ENCODE measurements around the gene DNM1L. TPM values are rescaled to one million over a fixed set of nuclear protein-coding genes. Genes with fewer than 3 reads are reported as not detected.
"Not testable (repeated sequence)": the region's sequence is repeated elsewhere in the genome, so short reads cannot be mapped to it uniquely, and the experiment has no call there.

Gene DNM1L
- total RNA-seq, 1 donor from 2014 or later: 50.9 TPM

DNA sequence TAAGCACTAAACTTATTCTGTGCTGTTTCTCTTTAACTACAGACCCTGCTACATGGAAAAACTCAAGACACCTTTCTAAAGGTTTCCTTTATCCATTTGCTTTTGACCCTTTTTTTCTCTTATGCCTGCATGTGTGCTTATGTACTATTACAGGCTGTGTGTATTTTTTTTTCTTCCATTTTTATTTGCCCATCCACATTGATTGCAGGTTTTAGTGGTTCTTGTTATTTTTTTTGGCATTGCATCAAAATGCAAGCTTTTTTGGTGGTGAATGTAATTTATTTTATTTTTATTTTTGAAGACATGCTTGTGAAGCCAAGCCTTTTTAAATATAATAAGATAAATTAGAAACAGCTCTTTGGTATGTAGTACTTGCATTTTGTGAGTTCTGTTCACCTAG, 26.7 kb downstream of the DNM1L start:
- no peak for DNase-seq (ENCODE audit: low spot score in 2 of 2)
- Histone ChIP-seq H3K36me3 (peaks cover 18 to 21% of the 10 kb centered on the region in 2 donors), H3K9me3 (no peaks in the 10 kb centered on the region), H3K4me3 (no peak overlapping the region), H3K4me1 (no peaks in the 10 kb centered on the region), H3K27ac (no peak overlapping the region), H3K27me3 (no peaks in the 10 kb centered on the region)
- no peak for TF ChIP-seq CTCF (IDR thresholded peaks at IDR 0.05)
- intact Hi-C loops (cut with DNase I): no loop called here

DNA sequence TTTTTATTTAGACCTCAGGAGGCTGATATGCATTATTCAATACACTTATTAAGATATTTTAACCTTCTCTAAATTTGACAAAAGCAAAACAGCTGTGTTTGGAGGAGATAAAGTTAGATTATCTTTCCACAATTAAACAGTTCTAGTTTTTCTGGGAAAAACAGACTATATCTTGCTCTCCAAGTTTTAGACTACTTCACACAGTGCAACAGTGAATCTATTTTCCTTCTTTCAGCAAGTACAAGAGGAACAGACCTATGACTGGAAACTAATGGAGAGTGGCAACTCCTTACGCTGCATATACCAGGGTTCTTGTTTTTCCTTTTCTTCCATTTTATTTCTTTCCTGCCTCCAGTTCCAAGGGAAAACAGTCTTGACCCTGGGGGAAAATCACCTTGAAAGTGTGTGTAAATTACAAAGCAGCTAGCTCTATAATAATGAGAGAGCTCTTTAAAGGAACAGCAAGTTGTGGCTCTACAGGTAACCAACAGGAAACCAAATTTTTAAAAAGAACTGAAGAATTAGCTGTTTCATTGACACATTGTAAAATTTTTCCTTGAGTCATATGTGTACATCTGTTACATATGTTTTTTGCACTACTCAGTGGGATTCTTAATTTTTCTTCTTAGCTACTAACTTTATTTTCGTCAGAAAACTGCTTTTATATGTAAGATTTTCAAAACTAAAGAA, 27.4 kb downstream of the DNM1L start:
- no peak for TF ChIP-seq CTCF (IDR thresholded peaks at IDR 0.05)
- no peak for DNase-seq (ENCODE audit: low spot score in 2 of 2)
- Histone ChIP-seq H3K36me3 (peaks cover 18 to 27% of the 10 kb centered on the region in 2 donors), H3K4me3 (no peak overlapping the region), H3K4me1 (no peaks in the 10 kb centered on the region), H3K9me3 (no peaks in the 10 kb centered on the region), H3K27me3 (no peaks in the 10 kb centered on the region), H3K27ac (no peak overlapping the region)
- intact Hi-C loops (cut with DNase I): no loop called here

GRCh38 chr12:32708926-32709325, 29.8 kb downstream of the DNM1L start:
- DNase-seq (ENCODE audit: low spot score in 2 of 2): no peak
- intact Hi-C loops (cut with DNase I): no loop called here
- H3K27me3 ChIP-seq: no peaks in the 10 kb centered on the region
- no peak for TF ChIP-seq CTCF (IDR thresholded peaks at IDR 0.05)
- no peak overlapping the region for H3K4me3 ChIP-seq
- H3K9me3 ChIP-seq: no peaks in the 10 kb centered on the region
- no peak overlapping the region for H3K27ac ChIP-seq
- H3K4me1 ChIP-seq: no peaks in the 10 kb centered on the region
- H3K36me3 ChIP-seq: peaks cover 20 to 39% of the 10 kb centered on the region in 2 donors

DNA sequence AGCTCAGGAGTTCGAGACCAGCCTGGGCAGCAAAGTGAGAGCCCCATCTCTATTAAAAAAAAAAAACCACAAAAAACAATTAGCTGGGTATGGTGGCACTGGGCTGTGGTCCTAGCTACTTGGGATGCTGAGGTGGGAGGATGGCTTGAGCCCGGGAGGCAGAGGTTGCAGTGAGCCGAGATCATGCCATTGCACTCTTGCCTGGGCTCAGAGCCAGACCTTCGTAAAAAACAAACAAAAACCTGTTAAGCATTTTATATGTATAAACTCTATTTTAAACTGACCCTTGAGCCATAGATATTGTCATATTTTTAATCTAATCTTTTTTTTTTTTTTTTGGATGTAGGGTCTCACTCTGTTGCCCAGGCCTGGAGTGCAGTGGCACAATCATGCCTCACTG, 35.7 kb downstream of the DNM1L start:
- Histone ChIP-seq H3K27ac (no peak overlapping the region), H3K27me3 (no peaks in the 10 kb centered on the region), H3K9me3 (no peaks in the 10 kb centered on the region), H3K4me3 (no peak overlapping the region), H3K36me3 (peaks cover 25 to 44% of the 10 kb centered on the region in 2 donors), H3K4me1 (no peaks in the 10 kb centered on the region)
- no peak for TF ChIP-seq CTCF (IDR thresholded peaks at IDR 0.05)
- intact Hi-C loops (cut with DNase I): no loop called here
- no peak for DNase-seq (ENCODE audit: low spot score in 2 of 2)

DNA sequence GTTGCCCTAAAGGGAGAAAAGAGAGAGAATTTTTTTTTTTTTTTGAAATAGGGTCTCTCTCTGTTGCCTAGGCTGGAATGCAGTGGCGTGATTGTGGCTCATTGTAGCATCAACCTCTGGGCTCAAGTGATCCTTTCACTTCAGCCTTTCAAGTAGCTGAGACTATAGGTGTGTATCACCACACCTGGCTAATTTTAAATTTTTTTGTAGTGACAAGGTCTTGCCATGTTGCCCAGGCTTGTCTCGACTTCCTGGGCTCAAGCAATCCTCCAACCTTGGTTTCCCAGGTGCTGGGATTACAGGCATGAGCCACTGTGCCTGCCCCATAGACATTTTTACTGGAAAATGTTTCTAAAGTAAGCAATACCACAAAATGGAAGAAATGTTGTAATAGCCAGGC, 39.8 kb downstream of the DNM1L start:
- H3K36me3 ChIP-seq: peaks cover 17 to 50% of the 10 kb centered on the region in 2 donors

DNA sequence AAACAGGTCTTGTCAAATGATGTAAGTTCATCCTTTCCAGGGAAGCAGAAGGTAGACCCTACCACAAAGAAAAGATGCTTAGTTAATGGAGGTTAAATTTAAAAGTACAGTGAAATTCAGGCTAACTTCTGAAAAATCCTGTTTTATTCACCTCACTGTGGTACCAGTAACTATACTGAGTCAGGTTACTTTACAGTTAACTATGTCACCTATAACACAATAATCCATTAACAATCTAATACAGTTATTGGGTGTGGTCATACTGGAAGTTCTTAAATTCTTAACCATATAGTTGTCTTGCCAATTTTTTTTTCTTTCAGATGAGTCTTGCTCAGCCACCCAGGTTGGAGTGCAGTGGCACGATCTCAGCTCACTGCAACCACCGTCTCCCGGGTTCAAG, 46.2 kb downstream of the DNM1L start:
- H3K27me3 ChIP-seq; H3K4me3 ChIP-seq; H3K9me3 ChIP-seq; H3K27ac ChIP-seq; H3K4me1 ChIP-seq; intact Hi-C loops (cut with DNase I); DNase-seq (ENCODE audit: low spot score in 2 of 2): not testable (repeated sequence)
- H3K36me3 ChIP-seq: peaks cover 22 to 50% of the 10 kb centered on the region in 2 donors

More for the DNA sequence above, 39.8 kb downstream of the DNM1L start:
- no peak overlapping the region for H3K4me3 ChIP-seq
- intact Hi-C loops (cut with DNase I): no loop called here
- no peaks in the 10 kb centered on the region for H3K27me3 ChIP-seq
- no peaks in the 10 kb centered on the region for H3K4me1 ChIP-seq
- TF ChIP-seq CTCF (IDR thresholded peaks at IDR 0.05): no peak
- H3K27ac ChIP-seq: no peak overlapping the region
- no peak for DNase-seq (ENCODE audit: low spot score in 2 of 2)
- no peaks in the 10 kb centered on the region for H3K9me3 ChIP-seq

Data from ascending aorta (tissue), 2 donors.